RWPE1 (cell line): ENCODE results near the gene ARRDC1.

ENCODE experiments used
- CTCF ChIA-PET: fragments of 350-600 bp; sonication (Branson Sonifier 250); formaldehyde crosslinking; extraction: SDS; loops from one replicate; lab custom pipeline; 2021; lab: Yijun Ruan, JAX
- POLR2A ChIA-PET: fragments of 400-600 bp; formaldehyde crosslinking; extraction: SDS; loops from one replicate; lab custom pipeline; 2020; ENCODE audit warnings: antibody characterized with exemption; ENCODE audit not compliant: low non-redundant PET; lab: Yijun Ruan, JAX
- DNase-seq: peaks from one replicate; pipeline ENCODE4 v3.0.0; 2012; ENCODE audit warnings: low spot score
- H3K27ac ChIP-seq: fragments of 450-650 bp; 2 replicates; pipeline ENCODE4 v1.5.1; 2017
- CTCF ChIP-seq: fragments of 450-650 bp; conservative IDR thresholded peaks from 2 replicates; pipeline ENCODE4 v1.5.1; 2017; ENCODE audit warnings: low read depth, mild to moderate bottlenecking

ARRDC1 gene

GRCh38 chr9:137640862-137641261, 35.4 kb downstream of the ARRDC1 start:
- no peak for DNase-seq
- CTCF ChIA-PET = interaction anchor here (0.8 kb wide), 1 partner anchor 88 kb away, joined by 3 read pairs; no protein-coding TSS in a partner anchor
- H3K27ac ChIP-seq = no peak overlapping the region
- no peak for TF ChIP-seq CTCF
- POLR2A ChIA-PET = interaction anchor here (0.6 kb wide), 1 partner anchor 89 kb away, joined by 6 read pairs; the partner anchor contains the start of gene MRPL41

GRCh38 chr9:137642118-137642601, 36.7 kb downstream of the ARRDC1 start:
- DNase-seq = no peak
- CTCF ChIA-PET = interaction anchor here (0.7 kb wide), 1 partner anchor 22 kb away, joined by 3 read pairs; no protein-coding TSS in a partner anchor
- TF ChIP-seq CTCF = no peak
- no peak overlapping the region for H3K27ac ChIP-seq
- POLR2A ChIA-PET = interaction anchor here (0.7 kb wide), 1 partner anchor 16 kb away, joined by 3 read pairs; no protein-coding TSS in a partner anchor

GRCh38 chr9:137642892-137643291, 37.4 kb downstream of the ARRDC1 start:
- no peak for TF ChIP-seq CTCF
- no peak overlapping the region for H3K27ac ChIP-seq
- ChIA-PET POLR2A (no interaction called here), CTCF (no interaction called here)
- DNase-seq = no peak

GRCh38 chr9:137643921-137644320, 38.4 kb downstream of the ARRDC1 start:
- CTCF ChIA-PET = interaction anchor here (0.6 to 0.7 kb wide), 3 partner anchors 11 to 331 kb away, joined by 3 to 5 read pairs (median 3); no protein-coding TSS in a partner anchor
- POLR2A ChIA-PET = no interaction called here
- no peak overlapping the region for H3K27ac ChIP-seq
- DNase-seq = no peak
- no peak for TF ChIP-seq CTCF

- DNase-seq = no peak
- CTCF ChIA-PET = no interaction called here
- POLR2A ChIA-PET = no interaction called here
- H3K27ac ChIP-seq = no peak overlapping the region
- no peak for TF ChIP-seq CTCF
These were observed 39.7 kb downstream of the ARRDC1 start for GRCh38 chr9:137645211-137645610.

GRCh38 chr9:137646341-137646740, 40.9 kb downstream of the ARRDC1 start:
- H3K27ac ChIP-seq = no peak overlapping the region
- POLR2A ChIA-PET = no interaction called here
- no peak for TF ChIP-seq CTCF
- CTCF ChIA-PET = no interaction called here
- DNase-seq = no peak
